GM21381 (cell line): ENCODE results near the gene C9orf40.

Experiments used
- ATAC-seq: cut with Tn5 transposase; IDR thresholded peaks from one replicate; pipeline ENCODE4 v1.9.1; 2021; ENCODE audit warnings: mild to moderate bottlenecking, moderate library complexity; ENCODE audit not compliant: unreplicated experiment

C9orf40 gene

GRCh38 chr9:74942801-74943200 is 9.9 kb downstream of the C9orf40 start:
- no peak for ATAC-seq

GRCh38 chr9:74940600-74940999 is 12.1 kb downstream of the C9orf40 start:
- ATAC-seq: no peak

GRCh38 chr9:74935008-74935407 is 17.7 kb downstream of the C9orf40 start:
- no peak for ATAC-seq

GRCh38 chr9:74921737-74922136 is 31.0 kb downstream of the C9orf40 start:
- no peak for ATAC-seq

- ATAC-seq: no peak
Observed at GRCh38 chr9:74920944-74921626, 31.6 kb downstream of the C9orf40 start.

GRCh38 chr9:74910036-74910435 is 42.7 kb downstream of the C9orf40 start:
- no peak for ATAC-seq

- no peak for ATAC-seq
Observed at GRCh38 chr9:74908665-74909064, 44.0 kb downstream of the C9orf40 start.

- ATAC-seq: no peak
Observed at GRCh38 chr9:74907085-74907484, 45.6 kb downstream of the C9orf40 start.

GRCh38 chr9:74901001-74901400 is 51.7 kb downstream of the C9orf40 start:
- ATAC-seq: no peak
